ENCODE data around the gene HNRNPD. TPM values are rescaled to one million over a fixed set of nuclear protein-coding genes. Genes with fewer than 3 reads are reported as not detected.
"Not testable (repeated sequence)": the region's sequence is repeated elsewhere in the genome, so short reads cannot be mapped to it uniquely, and the experiment has no call there.

Gene HNRNPD
- total RNA-seq, 1 donor from 2014 or later = 19.2 TPM

DNA sequence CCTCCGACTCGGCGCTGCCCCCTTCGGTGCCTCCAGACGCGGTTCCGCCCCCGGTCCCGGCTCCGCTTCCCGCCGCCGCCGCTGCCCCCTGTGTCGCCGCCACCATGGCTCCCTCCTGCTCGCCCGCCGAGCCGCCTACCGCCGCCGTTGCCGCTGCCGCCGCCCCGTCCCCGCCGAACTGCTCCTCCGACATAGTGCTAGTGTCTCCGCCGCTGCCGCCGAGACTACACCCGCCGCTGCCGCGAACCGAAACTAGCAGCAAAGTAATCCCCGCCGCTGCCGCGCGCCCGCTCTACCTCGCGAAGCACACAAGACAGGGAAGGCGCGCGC, 340 bp downstream of the HNRNPD start:
- no peak for DNase-seq (ENCODE audit: low read depth in 2 of 2)

GRCh38 chr4:82372517-82373485, 990 bp downstream of the HNRNPD start:
- DNase-seq (ENCODE audit: low read depth in 2 of 2) = peak; percentile 55 to 74

GRCh38 chr4:82371497-82371896, 2.3 kb downstream of the HNRNPD start:
- DNase-seq (ENCODE audit: low read depth in 2 of 2) = peak; percentile 26 to 27

- DNase-seq (ENCODE audit: low read depth in 2 of 2) = no peak
Measured at GRCh38 chr4:82367438-82368097, 6.2 kb downstream of the HNRNPD start.

- DNase-seq (ENCODE audit: low read depth in 2 of 2) = not testable (repeated sequence)
Measured at GRCh38 chr4:82366431-82366830, 7.4 kb downstream of the HNRNPD start.

- DNase-seq (ENCODE audit: low read depth in 2 of 2) = no peak
Measured at GRCh38 chr4:82363896-82364487, 9.8 kb downstream of the HNRNPD start.

DNA sequence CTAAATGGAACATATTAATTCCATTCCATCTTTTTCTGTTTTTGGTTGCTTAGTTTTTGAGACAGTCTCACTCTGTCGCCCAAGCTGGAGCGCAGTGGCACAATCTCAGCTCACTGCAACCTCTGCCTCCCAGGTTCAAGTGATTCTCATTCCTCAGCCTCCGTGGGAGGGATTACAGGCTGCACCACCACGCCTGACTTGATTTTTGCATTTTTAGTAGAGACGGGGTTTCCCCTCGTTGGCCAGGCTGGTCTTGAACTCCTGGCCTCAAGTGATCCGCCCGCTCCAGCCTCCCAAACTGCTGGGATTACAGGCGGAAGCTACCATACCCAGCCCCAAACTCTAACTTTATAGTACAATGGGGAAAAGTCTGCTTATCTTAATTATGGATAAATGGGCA, 11.2 kb downstream of the HNRNPD start:
- DNase-seq (ENCODE audit: low read depth in 2 of 2) = no peak

DNA sequence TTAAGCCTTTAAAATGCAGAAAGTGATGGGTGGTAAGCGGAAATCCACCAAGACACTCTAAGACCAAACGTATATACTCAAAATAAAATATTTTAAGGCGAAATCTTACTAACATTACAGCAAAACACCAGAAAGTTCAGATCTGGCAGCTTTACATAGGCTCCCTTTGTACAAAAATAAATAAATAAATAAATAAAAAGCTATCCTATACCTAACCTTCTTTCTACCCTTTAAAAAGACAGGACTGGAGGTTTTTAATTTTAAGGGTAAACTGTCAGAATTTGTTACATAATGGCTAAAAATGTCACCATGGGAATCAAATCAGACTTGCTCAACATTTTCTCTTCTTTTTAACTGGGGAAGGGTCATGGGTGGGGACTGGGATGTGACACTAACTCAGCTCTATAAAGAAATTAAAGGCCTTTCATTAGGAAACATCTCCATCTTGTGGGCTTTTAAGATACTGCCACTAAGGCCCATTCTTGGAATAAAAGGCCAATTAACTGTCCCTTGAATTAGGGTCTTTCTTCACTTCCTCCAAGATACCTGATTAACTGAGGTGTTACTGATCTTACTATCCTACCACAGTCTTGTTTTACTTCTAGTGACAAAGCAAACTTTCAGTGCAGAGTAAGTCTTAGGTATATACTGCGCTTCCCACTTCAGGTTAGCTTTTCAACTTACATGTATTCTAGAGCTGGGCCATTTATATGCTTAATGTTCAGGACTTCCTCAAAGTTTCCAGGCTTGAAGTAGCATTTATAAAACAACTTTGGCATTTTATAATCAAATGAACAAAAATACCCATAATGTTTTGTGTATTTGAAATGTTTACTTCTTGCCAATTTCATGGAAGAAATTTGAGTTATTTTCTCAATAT, 13.3 kb downstream of the HNRNPD start:
- peak; percentile 42 to 46 for DNase-seq (ENCODE audit: low read depth in 2 of 2)

- no peak for DNase-seq (ENCODE audit: low read depth in 2 of 2)
Measured at GRCh38 chr4:82358847-82359246, 14.9 kb downstream of the HNRNPD start.

GRCh38 chr4:82357640-82358039, 16.2 kb downstream of the HNRNPD start:
- no peak for DNase-seq (ENCODE audit: low read depth in 2 of 2)

GRCh38 chr4:82354788-82355187, 19.0 kb downstream of the HNRNPD start:
- no peak for DNase-seq (ENCODE audit: low read depth in 2 of 2)

DNA sequence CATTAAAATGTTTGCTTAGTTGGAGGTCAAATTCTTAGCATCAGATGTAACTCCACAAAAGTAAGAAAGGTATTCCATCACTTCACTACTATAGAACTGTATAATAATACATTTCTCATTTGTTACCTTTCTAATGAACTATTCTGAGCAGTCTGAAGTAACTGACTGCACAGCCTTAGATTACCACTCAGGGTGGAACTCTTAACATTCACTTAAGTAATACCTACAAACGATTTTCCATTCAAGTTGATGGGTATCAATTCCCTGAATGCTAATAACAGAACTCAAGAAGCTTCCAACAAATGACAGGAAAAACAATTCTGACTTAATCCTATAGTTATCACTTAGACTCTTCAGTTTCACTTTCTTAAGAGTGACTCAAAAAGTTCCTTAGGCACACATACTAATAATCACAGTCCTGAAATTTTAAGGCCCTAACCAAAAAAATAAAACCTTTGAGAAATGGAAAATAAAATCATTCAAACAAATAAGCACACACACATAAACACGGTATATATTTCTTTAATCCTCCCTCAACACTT, 20.9 kb downstream of the HNRNPD start:
- DNase-seq (ENCODE audit: low read depth in 2 of 2) = peak in 1 of 2 donors; percentile 13

GRCh38 chr4:82352118-82352824, 21.5 kb downstream of the HNRNPD start:
- no peak for DNase-seq (ENCODE audit: low read depth in 2 of 2)

DNA sequence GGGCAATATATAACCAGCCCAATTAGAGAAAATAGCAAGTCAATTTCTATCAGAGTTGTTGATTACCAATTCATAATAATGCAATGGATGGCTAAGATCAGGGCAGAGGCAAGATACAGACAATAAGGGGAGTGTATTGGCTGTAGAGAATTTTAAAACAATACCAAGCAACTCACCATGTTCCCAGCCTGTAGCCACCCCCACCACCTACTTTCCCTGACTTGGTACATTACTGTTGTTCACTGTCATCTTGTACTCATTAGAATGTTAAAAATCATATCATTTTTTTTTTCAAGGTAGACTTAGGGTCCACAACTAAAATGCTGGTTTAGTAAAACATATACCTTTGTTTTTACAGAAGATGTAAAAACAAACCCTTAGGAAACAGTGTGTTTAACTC, 27.7 kb downstream of the HNRNPD start:
- no peak for DNase-seq (ENCODE audit: low read depth in 2 of 2)

DNA sequence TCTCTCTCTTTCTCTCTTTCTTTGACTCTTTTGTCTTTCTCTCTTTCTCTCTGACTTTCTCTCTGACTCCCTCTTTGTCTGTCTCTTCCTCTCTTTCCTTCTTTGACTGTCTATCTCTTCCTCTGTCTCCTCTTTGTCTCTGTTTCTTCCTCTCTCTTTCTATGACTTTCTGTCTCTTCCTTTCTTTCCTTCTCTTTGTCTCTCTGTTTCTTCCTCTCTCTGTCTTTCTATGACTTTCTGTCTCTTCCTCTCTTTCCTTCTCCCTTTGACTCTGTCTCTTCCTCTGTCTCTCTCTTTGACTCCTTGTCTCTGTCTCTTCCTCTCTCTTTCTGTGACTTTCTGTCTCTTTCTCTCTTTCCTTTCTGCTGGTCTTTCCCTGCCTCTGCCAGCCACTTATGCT, 38.7 kb downstream of the HNRNPD start:
- no peak for DNase-seq (ENCODE audit: low read depth in 2 of 2)

DNA sequence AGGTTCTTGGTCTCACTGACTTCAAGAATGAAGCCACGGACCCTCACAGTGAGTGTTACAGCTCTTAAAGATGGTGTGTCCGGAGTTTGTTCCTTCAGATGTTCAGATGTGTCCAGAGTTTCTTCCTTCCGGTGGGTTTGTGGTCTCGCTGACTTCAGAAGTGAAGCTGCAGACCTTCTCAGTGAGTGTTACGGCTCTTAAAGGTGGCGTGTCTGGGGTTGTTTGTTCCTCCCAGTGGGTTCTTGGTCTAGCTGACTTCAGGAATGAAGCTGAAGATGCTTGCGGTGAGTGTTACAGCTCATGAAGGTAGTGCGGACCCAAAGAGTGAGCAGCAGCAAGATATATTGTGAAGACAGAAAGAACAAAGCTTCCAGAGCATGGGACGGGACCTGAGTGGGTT, 40.1 kb downstream of the HNRNPD start:
- DNase-seq (ENCODE audit: low read depth in 2 of 2) = not testable (repeated sequence)

GRCh38 chr4:82331814-82332213, 42.0 kb downstream of the HNRNPD start:
- DNase-seq (ENCODE audit: low read depth in 2 of 2) = no peak

- DNase-seq (ENCODE audit: low read depth in 2 of 2) = no peak
Measured at GRCh38 chr4:82320351-82320750, 53.4 kb downstream of the HNRNPD start.

DNA sequence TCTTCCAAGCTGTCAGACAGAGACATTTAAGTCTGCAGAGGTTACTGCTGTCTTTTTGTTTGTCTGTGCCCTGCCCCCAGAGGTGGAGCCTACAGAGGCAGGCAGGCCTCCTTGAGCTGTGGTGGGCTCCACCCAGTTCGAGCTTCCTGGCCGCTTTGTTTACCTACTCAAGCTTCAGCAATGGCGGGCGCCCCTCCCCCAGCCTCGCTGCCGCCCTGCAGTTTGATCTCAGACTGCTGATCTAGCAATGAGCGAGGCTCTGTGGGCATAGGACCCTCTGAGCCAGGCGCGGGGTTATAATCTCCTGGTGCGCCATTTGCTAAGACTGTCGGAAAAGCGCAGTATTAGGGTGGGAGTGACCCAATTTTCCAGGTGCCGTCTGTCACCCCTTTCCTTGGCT, 70.7 kb downstream of the HNRNPD start:
- DNase-seq (ENCODE audit: low read depth in 2 of 2) = not testable (repeated sequence)

All from lung microvascular endothelial cell (primary cell).